Calu3 (cell line): ENCODE measurements around the gene ABCA2. TPM values are rescaled to one million over a fixed set of nuclear protein-coding genes. Genes with fewer than 3 reads are reported as not detected.
"Not testable (repeated sequence)": the region's sequence is repeated elsewhere in the genome, so short reads cannot be mapped to it uniquely, and the experiment has no call there.

Experiments
- BruUV-seq: library from RNA; stranded (reverse); fragments of 400-500 nt; replicated peaks from 2 replicates; lab custom pipeline; 2021; lab: Mats Ljungman, UMichigan
- CTCF ChIA-PET: fragments of 300-600 bp; sonication (Branson Sonifier 250); formaldehyde crosslinking; loops from one replicate; lab custom pipeline; 2022; ENCODE audit warnings: antibody characterized with exemption; lab: Charles Lee
- DNase-seq: peaks from one replicate; pipeline ENCODE4 v3.0.0; 2022
- H3K27ac Mint-ChIP-seq: one replicate; pipeline ENCODE4 v1.8.0; 2022; ENCODE audit warnings: mixed read lengths; ENCODE audit not compliant: unreplicated experiment
- H3K27me3 Mint-ChIP-seq: one replicate; pipeline ENCODE4 v1.8.0; 2022; ENCODE audit warnings: mixed read lengths; ENCODE audit not compliant: unreplicated experiment
- H3K36me3 Mint-ChIP-seq: one replicate; pipeline ENCODE4 v1.8.0; 2022; ENCODE audit warnings: mild to moderate bottlenecking, moderate library complexity, mixed read lengths; ENCODE audit not compliant: insufficient read depth, unreplicated experiment
- H3K4me1 Mint-ChIP-seq: one replicate; pipeline ENCODE4 v1.8.0; 2022; ENCODE audit warnings: mild to moderate bottlenecking, low read depth, mixed read lengths; ENCODE audit not compliant: unreplicated experiment
- H3K4me3 Mint-ChIP-seq: one replicate; pipeline ENCODE4 v1.8.0; 2022; ENCODE audit warnings: mild to moderate bottlenecking, low read depth, moderate library complexity, mixed read lengths; ENCODE audit not compliant: unreplicated experiment
- H3K9me3 Mint-ChIP-seq: one replicate; pipeline ENCODE4 v1.8.0; 2022; ENCODE audit warnings: low read depth, mixed read lengths; ENCODE audit not compliant: unreplicated experiment
- intact Hi-C: fragments of 100-400 bp; cut with micrococcal nuclease; formaldehyde crosslinking; loops from one replicate; pipeline ENCODE4 v1.10.0; 2022; ENCODE audit not compliant: unreplicated experiment
- total RNA-seq: library from RNA; stranded (reverse); gene quantifications from 2 replicates; pipeline ENCODE4 v1.2.3, GENCODE V29; 2022
- TF ChIP-seq, protein P1 (sequence below): fragments of 200-600 bp; IDR thresholded peaks from one replicate; pipeline ENCODE4 v1.8.0; 2022; ENCODE audit warnings: antibody characterized with exemption; ENCODE audit not compliant: unreplicated experiment

The ABCA2 gene
- total RNA-seq, 1 experiment from 2014 or later, result 47.6 TPM

DNA sequence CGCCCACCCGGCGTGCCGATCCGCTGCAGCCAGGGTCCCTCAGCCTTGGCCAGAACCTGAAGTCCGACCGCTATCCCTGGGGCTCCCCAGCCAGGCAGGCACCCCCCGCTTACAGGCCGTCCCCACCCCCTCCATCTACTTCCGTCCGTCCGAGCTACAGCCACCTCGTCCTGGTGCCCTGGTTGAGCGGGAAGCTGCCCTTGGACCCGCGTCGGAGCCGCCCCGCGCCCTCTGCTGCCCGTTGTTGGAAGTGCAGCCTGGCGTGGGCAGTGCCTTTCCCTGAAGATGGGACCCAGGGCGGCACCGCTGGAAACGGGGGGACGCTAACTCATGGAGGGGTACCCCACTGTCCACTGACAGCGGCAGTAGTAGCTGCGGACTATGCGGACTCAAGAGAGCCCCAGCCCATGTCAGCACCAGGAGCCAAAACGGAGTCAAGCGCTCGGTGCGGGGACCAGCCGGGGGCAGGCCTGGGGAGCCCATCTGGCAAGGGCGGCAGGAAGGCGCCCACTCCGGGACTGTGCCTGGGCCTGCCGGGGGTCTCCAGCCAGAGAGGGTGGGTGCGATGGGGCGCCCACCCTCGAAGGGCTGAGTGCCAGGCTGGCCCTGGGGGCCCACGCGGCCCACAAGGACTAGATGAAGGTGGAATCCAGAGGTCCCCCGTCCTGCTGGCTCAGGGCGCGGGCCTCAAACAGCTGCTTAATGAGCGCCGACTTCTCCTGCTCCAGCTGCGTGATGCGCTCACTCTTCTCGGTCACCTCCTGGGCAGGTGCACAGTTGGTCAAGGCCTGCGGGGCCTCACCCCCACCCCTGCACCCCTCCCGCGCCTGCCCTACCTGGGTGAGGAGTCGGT lies 36.2 kb upstream of the ABCA2 start:
- Mint-ChIP-seq H3K4me1 (peaks cover 7% of the 10 kb centered on the region), H3K36me3 (peaks cover 11% of the 10 kb centered on the region), H3K9me3 (no peaks in the 10 kb centered on the region), H3K27ac (no peak overlapping the region), H3K27me3 (no peaks in the 10 kb centered on the region), H3K4me3 (no peak overlapping the region)
- intact Hi-C loops, result no loop called here
- DNase-seq, result peak; percentile 68
- TF ChIP-seq, protein P1, sequence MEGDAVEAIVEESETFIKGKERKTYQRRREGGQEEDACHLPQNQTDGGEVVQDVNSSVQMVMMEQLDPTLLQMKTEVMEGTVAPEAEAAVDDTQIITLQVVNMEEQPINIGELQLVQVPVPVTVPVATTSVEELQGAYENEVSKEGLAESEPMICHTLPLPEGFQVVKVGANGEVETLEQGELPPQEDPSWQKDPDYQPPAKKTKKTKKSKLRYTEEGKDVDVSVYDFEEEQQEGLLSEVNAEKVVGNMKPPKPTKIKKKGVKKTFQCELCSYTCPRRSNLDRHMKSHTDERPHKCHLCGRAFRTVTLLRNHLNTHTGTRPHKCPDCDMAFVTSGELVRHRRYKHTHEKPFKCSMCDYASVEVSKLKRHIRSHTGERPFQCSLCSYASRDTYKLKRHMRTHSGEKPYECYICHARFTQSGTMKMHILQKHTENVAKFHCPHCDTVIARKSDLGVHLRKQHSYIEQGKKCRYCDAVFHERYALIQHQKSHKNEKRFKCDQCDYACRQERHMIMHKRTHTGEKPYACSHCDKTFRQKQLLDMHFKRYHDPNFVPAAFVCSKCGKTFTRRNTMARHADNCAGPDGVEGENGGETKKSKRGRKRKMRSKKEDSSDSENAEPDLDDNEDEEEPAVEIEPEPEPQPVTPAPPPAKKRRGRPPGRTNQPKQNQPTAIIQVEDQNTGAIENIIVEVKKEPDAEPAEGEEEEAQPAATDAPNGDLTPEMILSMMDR, result peak; percentile 75
- no TSS peak for BruUV-seq
- CTCF ChIA-PET, result interaction anchor here (0.6 to 1.6 kb wide), 6 partner anchors 9 to 425 kb away, joined by 3 to 26 read pairs (median 5); partner anchors contain the start of gene NPDC1

DNA sequence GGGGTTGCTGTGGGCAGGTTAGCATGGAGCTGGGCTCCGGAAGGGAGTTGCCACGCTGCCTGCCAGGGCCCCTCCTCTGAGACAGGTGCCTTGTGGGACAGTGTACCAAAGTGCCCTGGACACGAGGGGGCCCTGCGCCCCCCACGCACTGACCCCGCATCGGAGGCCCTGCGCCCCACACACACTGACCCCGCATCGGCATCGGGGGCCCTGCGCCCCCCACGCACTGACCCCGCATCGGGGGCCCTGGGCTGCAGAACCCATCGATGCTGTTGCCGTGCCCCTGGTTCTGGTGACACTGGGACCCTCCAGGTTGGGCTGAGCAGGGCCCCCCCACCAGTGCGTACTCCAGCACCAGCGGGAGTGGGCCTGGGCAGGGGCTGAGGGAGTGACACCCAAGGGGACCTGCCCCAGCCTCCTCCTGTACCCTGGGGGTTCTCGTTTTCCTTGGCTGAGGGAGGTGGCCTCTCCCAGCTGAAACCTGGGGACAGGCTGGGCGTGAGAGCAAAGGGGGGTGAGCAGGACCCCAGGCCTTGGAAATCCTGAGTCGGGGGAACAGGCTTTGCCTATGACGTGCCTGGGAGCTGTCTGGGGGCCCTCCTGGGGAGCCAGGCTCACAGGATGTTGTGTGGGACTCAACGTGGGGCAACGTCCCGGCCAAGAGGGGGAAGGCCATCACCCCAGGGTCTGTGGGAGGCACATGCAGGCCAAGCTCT lies 35.4 kb upstream of the ABCA2 start:
- no TSS peak for BruUV-seq
- Mint-ChIP-seq H3K27ac (no peak overlapping the region), H3K27me3 (no peaks in the 10 kb centered on the region), H3K9me3 (no peaks in the 10 kb centered on the region), H3K4me3 (no peak overlapping the region), H3K36me3 (peaks cover 9% of the 10 kb centered on the region), H3K4me1 (peaks cover 7% of the 10 kb centered on the region)
- TF ChIP-seq, protein P1, result no peak
- intact Hi-C loops, result no loop called here
- DNase-seq, result no peak
- CTCF ChIA-PET, result interaction anchor here (0.6 to 1.6 kb wide), 6 partner anchors 8 to 424 kb away, joined by 3 to 26 read pairs (median 5); partner anchors contain the start of gene NPDC1

DNA sequence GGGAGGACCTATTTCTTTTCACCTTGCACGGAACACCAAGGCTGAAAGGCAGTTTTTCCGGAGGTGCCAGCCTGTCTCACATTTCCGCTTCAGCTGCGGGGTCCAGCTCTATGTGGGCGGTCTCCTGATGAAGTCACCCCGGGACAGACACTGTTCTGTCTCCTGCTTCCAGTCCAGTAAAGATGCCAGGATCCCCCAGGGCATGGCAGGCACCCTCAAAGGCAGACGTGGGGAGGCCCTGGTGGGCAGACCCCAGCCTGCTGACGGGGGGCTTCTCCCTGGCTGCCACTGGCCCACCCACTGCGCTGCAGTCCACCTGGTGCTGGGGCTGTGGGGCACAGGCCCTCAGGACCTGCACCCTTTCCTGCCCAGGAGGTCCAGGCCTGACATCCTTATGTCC lies 34.8 kb upstream of the ABCA2 start:
- BruUV-seq, H3K4me3 Mint-ChIP-seq, H3K36me3 Mint-ChIP-seq, H3K9me3 Mint-ChIP-seq, DNase-seq, H3K4me1 Mint-ChIP-seq, H3K27ac Mint-ChIP-seq, CTCF ChIA-PET, H3K27me3 Mint-ChIP-seq, intact Hi-C loops: not testable (repeated sequence)

DNA sequence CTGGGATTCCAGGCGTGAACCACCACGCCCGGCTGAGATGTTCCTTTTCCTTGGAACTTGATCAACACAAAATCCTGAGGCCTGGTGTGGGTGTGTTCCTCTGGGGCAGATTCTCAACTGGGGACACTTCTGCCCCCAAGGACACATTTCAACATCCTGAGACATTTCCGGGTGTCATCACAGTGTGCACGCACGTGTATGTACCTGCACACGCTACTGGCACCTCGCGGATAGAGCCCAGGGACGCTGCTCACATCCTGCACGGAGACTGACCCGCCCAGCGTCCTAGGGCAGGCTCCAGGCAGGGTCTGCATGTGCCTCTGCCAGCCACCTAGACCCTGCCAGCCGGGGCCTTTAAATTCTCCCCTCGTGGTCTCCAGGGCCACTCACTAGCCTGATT lies 34.3 kb upstream of the ABCA2 start:
- H3K4me3 Mint-ChIP-seq, result no peak overlapping the region
- TF ChIP-seq, protein P1, result no peak
- no peak for DNase-seq
- no peaks in the 10 kb centered on the region for H3K4me1 Mint-ChIP-seq
- H3K27me3 Mint-ChIP-seq, result no peaks in the 10 kb centered on the region
- BruUV-seq, result TSS peak; percentile 81
- no peaks in the 10 kb centered on the region for H3K9me3 Mint-ChIP-seq
- peaks cover 9% of the 10 kb centered on the region for H3K36me3 Mint-ChIP-seq
- no peak overlapping the region for H3K27ac Mint-ChIP-seq
- intact Hi-C loops, result no loop called here
- CTCF ChIA-PET, result no interaction called here
